Measurements from ENCODE around the gene ALDH3B1.

GRCh38 chr11:68007498-68008380, 2.4 kb upstream of the ALDH3B1 start:
- TF ChIP-seq EZH2 (IDR thresholded peaks at IDR 0.05) (no peak), POLR2AphosphoS5 (IDR thresholded peaks at IDR 0.05; ENCODE audit: borderline replicate concordance, low read depth, low read length) (no peak), FOXP2 (optimal IDR thresholded peaks at IDR 0.05; ENCODE audit: control extremely low read depth, extremely low read length, insufficient read depth) (no peak)

Data from SK-N-MC (cell line).